Measurements from ENCODE around the gene MAGOH. TPM values are rescaled to one million over a fixed set of nuclear protein-coding genes. Genes with fewer than 3 reads are reported as not detected.
"Not testable (repeated sequence)": the region's sequence is repeated elsewhere in the genome, so short reads cannot be mapped to it uniquely, and the experiment has no call there.

Gene MAGOH
- total RNA-seq, 1 donor from 2014 or later = 40.6 TPM

- DNase-seq (ENCODE audit: low read depth) = no peak
Measured at GRCh38 chr1:53220962-53221286, 17.4 kb downstream of the MAGOH start.

- peak; percentile 86 for DNase-seq (ENCODE audit: low read depth)
Measured at GRCh38 chr1:53220171-53220961, 18.0 kb downstream of the MAGOH start, which contains the start of gene CZIB. Gene CZIB, minus strand, starts transcription at chr1:53220634. Its CDS starts 59 bp downstream, at chr1:53220575.

GRCh38 chr1:53219711-53220110, 18.6 kb downstream of the MAGOH start:
- no peak for DNase-seq (ENCODE audit: low read depth)

- DNase-seq (ENCODE audit: low read depth) = no peak
Measured at GRCh38 chr1:53218201-53218600, 20.1 kb downstream of the MAGOH start.

GRCh38 chr1:53214376-53214940, 23.9 kb downstream of the MAGOH start:
- no peak for DNase-seq (ENCODE audit: low read depth)

- no peak for DNase-seq (ENCODE audit: low read depth)
Measured at GRCh38 chr1:53210954-53211353, 27.4 kb downstream of the MAGOH start.

GRCh38 chr1:53210352-53210751, 28.0 kb downstream of the MAGOH start:
- DNase-seq (ENCODE audit: low read depth) = no peak

GRCh38 chr1:53207726-53208125, 30.6 kb downstream of the MAGOH start:
- no peak for DNase-seq (ENCODE audit: low read depth)

GRCh38 chr1:53206735-53207379, 31.5 kb downstream of the MAGOH start:
- no peak for DNase-seq (ENCODE audit: low read depth)

- DNase-seq (ENCODE audit: low read depth) = not testable (repeated sequence)
Measured at GRCh38 chr1:53206083-53206685, 32.1 kb downstream of the MAGOH start.

GRCh38 chr1:53205496-53205895, 32.8 kb downstream of the MAGOH start:
- not testable (repeated sequence) for DNase-seq (ENCODE audit: low read depth)

GRCh38 chr1:53203466-53203865, 34.9 kb downstream of the MAGOH start:
- DNase-seq (ENCODE audit: low read depth) = no peak

- no peak for DNase-seq (ENCODE audit: low read depth)
Measured at GRCh38 chr1:53198241-53198651, 40.1 kb downstream of the MAGOH start.

- DNase-seq (ENCODE audit: low read depth) = no peak
Measured at GRCh38 chr1:53197291-53198200, 40.8 kb downstream of the MAGOH start.

GRCh38 chr1:53196485-53197290, 41.6 kb downstream of the MAGOH start, which contains the start of gene CPT2:
Gene CPT2, plus strand, starts transcription at chr1:53196824. Its CDS starts 120 bp downstream, at chr1:53196944.
- DNase-seq (ENCODE audit: low read depth) = peak; percentile 75

- no peak for DNase-seq (ENCODE audit: low read depth)
Measured at GRCh38 chr1:53196017-53196484, 42.3 kb downstream of the MAGOH start.

GRCh38 chr1:53195246-53196016, 42.9 kb downstream of the MAGOH start:
- no peak for DNase-seq (ENCODE audit: low read depth)

GRCh38 chr1:53190210-53190611, 48.1 kb downstream of the MAGOH start:
- no peak for DNase-seq (ENCODE audit: low read depth)

- no peak for DNase-seq (ENCODE audit: low read depth)
Measured at GRCh38 chr1:53189061-53189460, 49.3 kb downstream of the MAGOH start.

GRCh38 chr1:53188099-53188498, 50.2 kb downstream of the MAGOH start:
- DNase-seq (ENCODE audit: low read depth) = no peak
